D341Med (cell line): ENCODE results near the gene FLT3LG.

Source experiments
- DNase-seq: peaks from one replicate; pipeline ENCODE4 v3.0.0; 2012; ENCODE audit warnings: low spot score

Gene FLT3LG

DNA sequence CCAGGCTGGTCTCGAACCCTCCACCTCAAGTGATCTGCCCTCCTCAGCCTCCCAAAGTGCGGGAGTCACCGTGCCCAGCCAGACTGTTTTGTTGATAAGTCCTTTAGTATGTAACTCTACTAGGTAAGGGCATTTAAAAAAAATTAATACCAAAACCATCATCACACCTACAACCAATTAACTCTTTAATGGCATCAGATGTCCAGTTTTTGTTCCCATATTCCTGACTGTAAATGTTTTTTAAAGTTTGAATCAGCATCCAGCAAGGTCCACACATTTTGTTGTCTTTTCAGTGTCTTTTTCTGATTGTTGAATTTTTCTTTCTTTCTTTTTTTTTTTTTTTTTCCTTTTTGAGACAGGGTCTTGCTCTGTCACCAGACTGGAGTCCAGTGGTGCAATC, 44.0 kb downstream of the FLT3LG start:
- no peak for DNase-seq

DNA sequence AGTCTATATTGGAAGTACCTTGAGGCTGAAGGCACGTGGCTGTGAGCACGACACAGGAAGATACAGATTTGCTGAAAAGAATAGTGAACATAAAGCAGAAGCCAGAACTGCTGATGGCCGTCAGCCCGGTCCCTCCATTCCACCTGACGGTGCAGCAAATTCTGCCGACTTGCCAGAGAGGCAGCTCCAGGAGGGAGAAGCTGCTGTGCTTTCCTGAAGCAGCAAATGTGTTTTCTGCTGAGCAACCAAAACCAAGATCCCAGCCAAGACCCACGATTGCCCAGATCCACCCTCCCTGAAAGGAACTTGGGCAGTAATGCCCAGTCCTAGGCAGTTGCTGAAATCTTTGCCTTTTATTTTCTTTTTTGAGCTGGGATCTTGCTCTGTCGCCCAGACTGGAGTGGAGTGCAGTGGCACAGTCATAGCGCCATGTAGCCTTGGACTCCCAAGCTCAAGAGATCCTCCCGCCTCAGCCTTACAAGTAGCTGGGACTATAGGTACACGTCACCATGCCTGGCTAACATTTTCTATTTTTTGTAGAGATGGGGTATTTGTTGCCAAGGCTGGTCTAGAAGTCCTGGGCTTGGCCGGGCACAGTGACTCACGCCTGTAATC, 46.8 kb downstream of the FLT3LG start:
- no peak for DNase-seq

DNA sequence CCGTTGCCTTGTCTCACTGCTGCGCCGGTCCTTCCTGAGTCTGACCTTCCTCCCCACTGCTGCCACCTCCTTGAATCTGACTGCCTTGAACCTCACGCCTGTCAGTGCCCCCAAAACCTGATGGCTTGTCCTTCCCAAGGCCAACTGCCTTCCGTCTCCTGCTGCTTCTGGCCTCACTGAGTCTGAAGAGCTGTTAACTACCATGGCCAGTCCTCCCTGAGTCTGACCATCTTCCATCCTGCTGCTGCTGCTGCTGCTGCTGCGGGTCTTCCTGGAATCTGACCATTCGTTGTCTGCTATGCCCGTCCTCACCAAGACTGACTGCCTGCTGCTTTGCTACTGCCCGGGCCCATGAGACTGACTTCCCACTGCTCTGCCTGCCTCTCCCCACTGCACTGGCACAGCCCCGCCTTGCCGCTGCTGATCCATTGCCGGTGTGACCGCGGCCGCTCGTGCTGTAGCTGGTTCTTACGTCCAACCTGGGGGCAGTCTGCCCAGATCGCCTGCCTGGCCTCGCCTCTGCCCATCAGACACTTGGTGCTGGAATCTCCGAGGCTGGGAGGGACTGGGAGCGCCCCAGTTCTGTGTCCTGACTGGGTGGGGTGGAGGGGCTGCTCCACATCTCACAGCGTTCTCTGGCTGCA, 50.9 kb downstream of the FLT3LG start:
- DNase-seq, result no peak

- DNase-seq, result peak; percentile 12
Observed at GRCh38 chr19:49528211-49528771, 54.3 kb downstream of the FLT3LG start.

DNA sequence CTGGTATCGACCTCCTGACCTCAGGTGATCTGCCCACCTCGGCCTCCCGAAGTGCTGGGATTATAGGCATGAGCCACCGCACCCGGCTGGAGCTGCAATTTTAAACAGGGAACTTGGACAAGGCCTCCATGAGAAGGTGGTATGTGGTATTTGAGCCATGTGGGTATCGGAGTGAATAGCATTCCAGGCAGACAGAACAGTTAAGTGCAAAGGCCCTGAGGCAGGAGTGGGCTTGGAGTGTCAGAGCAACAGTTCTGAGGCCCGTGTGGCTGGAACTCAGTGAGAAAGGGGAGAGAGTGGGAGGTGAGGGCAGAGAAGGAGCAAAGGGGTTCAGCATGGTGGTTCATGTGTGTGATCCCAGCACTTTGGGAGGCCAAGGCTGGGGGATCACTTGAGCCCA, 56.7 kb downstream of the FLT3LG start:
- DNase-seq, result no peak

DNA sequence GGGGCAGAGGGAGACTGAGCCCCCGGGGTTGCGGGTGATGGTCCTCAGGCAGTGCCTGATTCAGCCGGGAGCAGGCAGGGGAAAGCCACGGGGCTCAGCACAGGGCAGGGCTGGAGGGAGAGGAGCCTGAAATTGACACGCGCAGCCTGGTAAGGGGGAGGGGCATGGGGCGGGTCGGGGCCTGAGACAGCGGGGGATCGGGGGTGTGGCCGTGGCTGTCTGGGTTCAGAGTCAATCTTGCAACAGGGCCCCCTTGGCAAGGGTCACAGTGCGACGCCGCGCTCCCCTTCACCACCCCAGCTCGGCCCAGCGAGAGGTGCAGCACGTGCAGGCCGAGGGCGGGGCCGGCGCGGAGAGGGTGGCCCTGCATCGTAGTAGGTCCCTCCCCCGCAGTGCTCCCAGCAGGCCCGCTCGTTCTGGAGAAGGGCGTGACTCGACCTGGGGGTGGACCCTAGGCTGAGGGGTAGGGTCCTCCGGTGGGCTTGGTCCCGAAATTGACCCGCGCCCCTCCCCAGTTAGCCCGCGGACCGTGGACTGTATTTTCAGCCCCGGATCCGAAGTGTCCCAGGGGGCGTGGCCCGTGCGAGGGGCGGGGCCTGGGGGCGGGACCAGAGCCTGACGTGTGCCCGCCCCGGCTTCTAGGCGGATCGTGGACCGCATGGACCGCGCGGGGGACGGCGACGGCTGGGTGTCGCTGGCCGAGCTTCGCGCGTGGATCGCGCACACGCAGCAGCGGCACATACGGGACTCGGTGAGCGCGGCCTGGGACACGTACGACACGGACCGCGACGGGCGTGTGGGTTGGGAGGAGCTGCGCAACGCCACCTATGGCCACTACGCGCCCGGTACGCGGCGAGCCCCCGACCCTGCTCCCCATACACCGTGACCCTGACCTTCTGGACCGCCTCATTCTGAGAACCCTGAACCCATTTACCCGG, 59.8 kb downstream of the FLT3LG start:
- peak; percentile 92 for DNase-seq

DNA sequence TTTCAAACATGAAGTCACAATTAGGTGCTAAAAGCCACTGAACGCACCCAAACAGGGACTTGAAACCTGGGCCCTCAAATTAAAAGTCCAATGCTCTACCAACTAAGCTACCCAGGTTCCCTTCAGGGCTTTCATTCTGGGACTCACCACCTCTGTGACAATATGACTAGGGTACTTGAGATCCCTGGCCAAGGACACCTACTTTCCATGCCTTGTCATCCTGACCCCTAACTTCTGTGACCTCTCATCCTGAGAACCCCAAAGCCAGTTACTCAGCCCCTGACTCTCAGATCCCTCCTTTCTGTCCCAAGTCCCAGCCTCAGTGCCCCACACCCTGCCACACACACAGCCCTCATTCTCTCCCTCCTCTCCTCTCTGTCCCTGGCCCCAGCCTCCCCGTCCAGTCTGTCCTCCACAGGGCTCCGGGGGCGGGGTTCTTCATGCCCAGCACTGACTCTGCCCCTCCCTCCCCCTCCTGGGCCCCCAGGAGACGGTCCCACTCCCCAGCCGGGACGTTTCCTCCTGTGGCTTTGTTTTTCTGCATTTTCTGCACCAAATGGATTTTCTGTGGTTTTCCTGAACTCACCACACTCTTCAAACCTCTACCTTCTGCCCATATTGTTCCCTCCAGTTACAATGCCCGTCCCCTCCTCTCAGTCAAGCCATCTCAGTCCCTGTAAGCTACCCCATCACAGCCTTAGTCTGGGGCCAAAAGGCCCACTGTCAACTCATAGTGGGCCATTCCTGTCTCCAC, 60.8 kb downstream of the FLT3LG start:
- DNase-seq, result peak; percentile 21
